ENCODE results near the gene PRAMEF4.
"Not testable (repeated sequence)": the region's sequence is repeated elsewhere in the genome, so short reads cannot be mapped to it uniquely, and the experiment has no call there.

Gene PRAMEF4

GRCh38 chr1:12886101-12886500, at the start of gene PRAMEF4:
PRAMEF4 (minus strand) TSS chr1:12886201; CDS start chr1:12883394, 2,807 bp downstream.
- DNase-seq = not testable (repeated sequence)

DNA sequence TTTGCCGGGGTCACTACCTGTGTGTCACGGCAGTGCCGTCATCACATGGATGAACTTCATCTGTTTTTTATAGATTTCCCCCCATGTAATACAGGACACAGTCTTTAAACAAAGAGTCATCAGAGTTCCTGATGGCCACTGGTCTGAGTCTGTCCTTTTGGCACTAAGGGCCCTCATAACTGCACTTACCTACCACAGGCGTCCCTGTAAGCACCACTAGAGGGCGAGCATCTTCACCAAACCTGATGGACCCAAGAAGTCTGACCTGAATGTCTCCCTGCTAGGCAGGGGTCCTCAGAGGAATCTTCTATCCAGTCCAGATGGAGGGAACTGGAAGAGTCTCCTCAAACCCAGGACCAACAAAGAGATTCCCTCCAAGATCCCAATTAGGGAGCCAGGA, 38.4 kb upstream of the PRAMEF4 start:
- DNase-seq = not testable (repeated sequence)

GRCh38 chr1:12921749-12922148, 35.7 kb upstream of the PRAMEF4 start:
- DNase-seq = not testable (repeated sequence)

DNA sequence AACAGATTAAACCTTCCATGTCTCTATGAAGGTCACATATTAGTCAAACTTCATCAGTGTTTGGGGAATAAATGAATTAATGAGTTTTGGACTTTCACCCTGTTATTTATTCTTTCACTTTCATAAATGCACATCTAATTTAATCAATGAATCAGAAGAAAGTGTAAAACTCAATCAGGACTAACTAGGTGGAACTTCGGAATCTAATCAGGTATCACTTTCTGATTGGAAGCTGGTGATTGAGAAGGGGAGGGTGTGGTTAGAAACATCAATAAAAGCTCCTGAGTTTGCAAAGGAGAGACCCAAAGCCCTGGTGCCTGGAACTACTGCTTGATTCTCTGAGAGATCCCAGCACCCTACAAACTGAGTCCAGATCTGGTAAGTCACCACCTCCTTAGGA, 30.3 kb upstream of the PRAMEF4 start, which contains the start of gene PRAMEF7:
TSS of gene PRAMEF7 (plus strand) at position 301 of the 400 bp plus-strand sequence. CDS start 1,083 bp downstream, outside the sequence.
- DNase-seq = not testable (repeated sequence)

GRCh38 chr1:12903793-12904572, 18.0 kb upstream of the PRAMEF4 start:
- DNase-seq = not testable (repeated sequence)

DNA sequence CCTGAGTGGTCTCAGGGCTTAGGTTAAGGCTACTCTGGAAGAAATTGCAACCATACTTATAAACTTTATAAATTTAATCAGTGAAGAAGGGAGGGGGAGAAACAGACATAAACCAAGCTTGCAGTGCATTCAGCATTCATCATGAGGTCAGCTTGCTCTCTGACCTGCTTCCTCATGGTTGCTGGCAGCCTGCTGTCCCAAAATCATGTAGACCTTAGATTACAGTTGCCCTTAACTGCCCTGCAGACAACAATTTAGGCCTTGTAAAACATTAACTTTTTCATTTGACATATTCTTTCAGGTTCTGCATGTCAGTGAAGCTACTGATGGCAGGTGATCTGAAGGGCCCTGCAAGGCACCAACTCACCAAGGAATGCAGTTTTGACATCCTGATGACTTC, 13.2 kb upstream of the PRAMEF4 start:
- not testable (repeated sequence) for DNase-seq

DNA sequence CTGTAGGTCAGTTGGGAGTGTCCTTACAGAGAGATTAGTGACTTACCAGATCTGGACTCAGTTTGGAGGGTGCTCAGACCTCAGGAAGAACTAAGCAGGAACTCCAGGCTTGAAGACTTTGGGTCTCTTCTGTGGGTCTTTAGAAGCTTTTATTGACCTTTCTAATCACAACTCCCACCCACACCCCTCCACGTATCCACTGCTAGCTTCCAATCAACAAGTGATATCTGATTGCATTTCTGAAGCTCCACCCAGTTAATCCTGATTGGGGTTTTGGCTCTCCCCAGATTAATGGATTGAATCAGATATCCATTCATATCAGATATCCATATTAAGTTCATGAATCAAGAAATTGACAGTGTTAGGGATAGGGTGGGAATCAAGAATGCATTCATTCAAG, 12.2 kb upstream of the PRAMEF4 start, which contains the start of gene PRAMEF10:
TSS of gene PRAMEF10 (minus strand) at position 101 of the 400 bp plus-strand sequence. CDS start 2,423 bp downstream, outside the sequence.
- not testable (repeated sequence) for DNase-seq

- not testable (repeated sequence) for DNase-seq
Observed at GRCh38 chr1:12878453-12878852, 7.5 kb downstream of the PRAMEF4 start.

DNA sequence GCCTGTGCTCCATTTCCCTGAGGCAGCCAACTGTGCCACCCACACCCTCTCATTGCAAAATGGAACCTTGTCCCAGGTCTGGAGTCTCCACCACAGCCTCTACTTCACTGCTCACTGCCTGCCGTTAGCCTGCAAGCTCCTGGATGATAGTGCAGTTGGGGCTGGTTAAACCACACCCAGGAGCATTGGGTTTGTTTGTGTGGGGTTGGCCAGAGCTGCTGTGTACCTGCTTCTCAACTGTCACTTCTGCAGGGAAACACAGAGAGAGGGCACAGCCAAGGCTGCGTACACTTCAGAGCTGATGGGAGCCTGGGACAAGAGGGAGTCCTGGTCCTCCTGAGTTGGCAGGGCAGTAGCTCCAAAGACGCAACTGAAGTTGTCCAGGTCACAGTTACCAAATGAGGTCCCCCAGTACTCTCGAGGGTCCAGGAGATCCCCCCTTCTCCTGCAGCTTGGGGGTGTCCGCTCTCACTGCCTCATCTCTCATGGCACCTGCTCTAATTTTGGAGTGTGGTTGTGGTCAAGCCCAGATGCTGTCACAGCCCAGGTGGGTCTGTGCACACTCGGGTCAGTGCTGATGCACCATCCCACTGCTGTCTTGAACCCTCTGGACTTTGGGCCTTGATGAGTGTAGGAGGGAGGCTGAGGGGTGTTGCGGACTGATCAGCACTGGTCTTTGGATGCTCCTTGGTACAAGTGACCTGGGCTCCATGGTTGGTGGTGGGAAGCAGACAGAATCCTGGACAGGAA, 22.7 kb downstream of the PRAMEF4 start:
- not testable (repeated sequence) for DNase-seq

DNA sequence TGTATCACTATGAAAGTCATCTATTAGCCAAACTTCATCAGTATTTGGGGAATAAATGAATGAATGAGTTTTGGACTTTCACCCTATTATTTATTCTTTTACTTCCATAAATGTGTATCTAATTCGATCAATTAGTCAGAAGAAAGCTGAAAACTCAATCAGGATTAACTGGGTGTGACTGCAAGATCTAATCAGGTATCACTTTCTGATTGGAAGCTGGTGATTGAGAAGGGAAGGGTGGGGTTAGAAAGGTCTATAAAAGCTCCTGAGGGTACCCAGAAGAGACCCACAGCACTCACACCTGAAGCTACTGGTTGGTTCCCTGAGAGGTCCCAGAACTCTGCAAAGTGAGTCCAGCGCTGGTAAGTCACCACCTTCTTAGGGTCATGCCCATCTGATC, 29.2 kb downstream of the PRAMEF4 start, which contains the start of gene PRAMEF2:
TSS of gene PRAMEF2 (plus strand) at position 301 of the 400 bp plus-strand sequence. CDS start 1,924 bp downstream, outside the sequence.
- DNase-seq = not testable (repeated sequence)

- DNase-seq = no peak
Observed at GRCh38 chr1:12851779-12852178, 34.2 kb downstream of the PRAMEF4 start.

- not testable (repeated sequence) for DNase-seq
Observed at GRCh38 chr1:12848620-12849019, 37.4 kb downstream of the PRAMEF4 start, which contains the start of gene HNRNPCL1. HNRNPCL1 (minus strand) TSS chr1:12848720; CDS start chr1:12848289, 431 bp downstream.

DNA sequence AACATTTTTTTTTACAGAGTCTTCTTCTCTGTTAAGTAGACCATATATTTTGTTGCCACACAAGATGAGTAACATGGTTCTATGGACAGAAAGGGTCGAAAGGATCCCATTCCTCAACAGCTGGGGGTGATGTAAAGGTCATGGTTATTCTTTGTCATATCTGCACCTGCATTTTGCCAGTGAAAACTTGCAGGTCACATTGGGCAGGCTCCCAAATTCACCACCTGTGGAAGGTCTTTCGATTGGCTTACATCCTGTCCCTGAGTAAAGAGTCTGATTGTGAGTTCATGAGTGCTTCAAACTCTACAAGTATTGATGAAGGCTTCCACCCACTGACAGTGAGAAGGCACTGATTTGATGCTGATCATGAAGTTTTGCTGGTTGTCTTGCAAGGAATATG, 52.8 kb downstream of the PRAMEF4 start:
- DNase-seq = not testable (repeated sequence)

DNA sequence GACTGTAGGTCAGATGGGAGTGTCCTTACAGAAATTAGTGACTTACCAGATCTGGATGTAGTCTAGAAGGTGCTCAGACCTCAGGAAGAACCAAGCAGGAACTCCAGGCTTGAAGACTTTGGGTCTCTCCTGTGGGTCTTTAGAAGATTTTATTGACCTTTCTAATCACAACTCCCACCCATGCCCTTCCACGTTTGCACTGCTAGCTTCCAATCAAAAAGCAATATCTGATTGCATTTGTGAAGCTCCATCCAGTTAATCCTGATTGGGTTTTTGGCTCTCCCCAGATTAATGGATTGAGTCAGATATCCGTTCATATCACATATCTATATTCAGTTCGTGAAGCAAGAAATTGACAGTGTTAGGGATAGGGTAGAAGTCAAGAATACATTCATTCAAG, 54.7 kb downstream of the PRAMEF4 start, which contains the start of gene PRAMEF11:
TSS of gene PRAMEF11 (minus strand) at position 101 of the 400 bp plus-strand sequence. CDS start 2,621 bp downstream, outside the sequence.
- not testable (repeated sequence) for DNase-seq
